ENCODE results near the gene MNAT1.

The MNAT1 gene

GRCh38 chr14:60734465-60735242 lies at the start of gene MNAT1:
TSS of gene MNAT1 (plus strand) at chr14:60734761. CDS start at chr14:60734863, 102 bp downstream.
- TF ChIP-seq RAD21 (IDR thresholded peaks at IDR 0.05; ENCODE audit: low read depth) (peak; percentile 20; the same call in 1 of the 2 replicates), EGR1 (IDR thresholded peaks at IDR 0.05) (no peak), CREB1 (IDR thresholded peaks at IDR 0.05; ENCODE audit: low read depth) (no peak), REST (IDR thresholded peaks at IDR 0.05; ENCODE audit: low read depth) (no peak), EP300 (IDR thresholded peaks at IDR 0.05; ENCODE audit: borderline replicate concordance) (no peak), YY1 (IDR thresholded peaks at IDR 0.05; ENCODE audit: low read depth) (peak; percentile 82), FOXM1 (IDR thresholded peaks at IDR 0.05; ENCODE audit: borderline replicate concordance, low read depth) (no peak), TEAD4 (IDR thresholded peaks at IDR 0.05) (no peak), USF1 (IDR thresholded peaks at IDR 0.05) (peak; percentile 64), TAF1 (IDR thresholded peaks at IDR 0.05; ENCODE audit: low read depth) (peak; percentile 100), TCF12 (IDR thresholded peaks at IDR 0.05; ENCODE audit: low read depth) (peak; percentile 81), NFIC (IDR thresholded peaks at IDR 0.05) (no peak; the same call in 1 of the 2 replicates), MAX (IDR thresholded peaks at IDR 0.05) (peak; percentile 57; the same call in 1 of the 2 replicates), CEBPB (IDR thresholded peaks at IDR 0.05) (peak; percentile 38; the same call in 1 of the 2 replicates), ZBTB7A (IDR thresholded peaks at IDR 0.05; ENCODE audit: low read depth) (0 out of 2 replicates have a peak, but pooled peaks have one; percentile 39)

GRCh38 chr14:60686865-60687264 lies 47.7 kb upstream of the MNAT1 start:
- TF ChIP-seq NFIC (IDR thresholded peaks at IDR 0.05) (no peak), EGR1 (IDR thresholded peaks at IDR 0.05) (no peak), MAX (IDR thresholded peaks at IDR 0.05) (no peak), REST (IDR thresholded peaks at IDR 0.05; ENCODE audit: low read depth) (no peak), TCF12 (IDR thresholded peaks at IDR 0.05; ENCODE audit: low read depth) (no peak)

GRCh38 chr14:60691383-60692113 lies 43.0 kb upstream of the MNAT1 start:
- TF ChIP-seq REST (IDR thresholded peaks at IDR 0.05; ENCODE audit: low read depth): no peak
- TF ChIP-seq FOXM1 (IDR thresholded peaks at IDR 0.05; ENCODE audit: borderline replicate concordance, low read depth): no peak
- no peak for TF ChIP-seq YY1 (IDR thresholded peaks at IDR 0.05; ENCODE audit: low read depth)
- TF ChIP-seq USF1 (IDR thresholded peaks at IDR 0.05): no peak
- TF ChIP-seq CEBPB (IDR thresholded peaks at IDR 0.05): no peak
- no peak for TF ChIP-seq MAX (IDR thresholded peaks at IDR 0.05)
- no peak for TF ChIP-seq TEAD4 (IDR thresholded peaks at IDR 0.05)
- no peak for TF ChIP-seq CREB1 (IDR thresholded peaks at IDR 0.05; ENCODE audit: low read depth)
- TF ChIP-seq RAD21 (IDR thresholded peaks at IDR 0.05; ENCODE audit: low read depth): no peak
- no peak for TF ChIP-seq ZBTB7A (IDR thresholded peaks at IDR 0.05; ENCODE audit: low read depth)
- no peak for TF ChIP-seq EP300 (IDR thresholded peaks at IDR 0.05; ENCODE audit: borderline replicate concordance)
- no peak for TF ChIP-seq EGR1 (IDR thresholded peaks at IDR 0.05)
- no peak for TF ChIP-seq TCF12 (IDR thresholded peaks at IDR 0.05; ENCODE audit: low read depth)
- no peak for TF ChIP-seq NFIC (IDR thresholded peaks at IDR 0.05)
- TF ChIP-seq TAF1 (IDR thresholded peaks at IDR 0.05; ENCODE audit: low read depth): no peak
